ENCODE results near the gene NAT14.
"Not testable (repeated sequence)": the region's sequence is repeated elsewhere in the genome, so short reads cannot be mapped to it uniquely, and the experiment has no call there.

NAT14 gene

DNA sequence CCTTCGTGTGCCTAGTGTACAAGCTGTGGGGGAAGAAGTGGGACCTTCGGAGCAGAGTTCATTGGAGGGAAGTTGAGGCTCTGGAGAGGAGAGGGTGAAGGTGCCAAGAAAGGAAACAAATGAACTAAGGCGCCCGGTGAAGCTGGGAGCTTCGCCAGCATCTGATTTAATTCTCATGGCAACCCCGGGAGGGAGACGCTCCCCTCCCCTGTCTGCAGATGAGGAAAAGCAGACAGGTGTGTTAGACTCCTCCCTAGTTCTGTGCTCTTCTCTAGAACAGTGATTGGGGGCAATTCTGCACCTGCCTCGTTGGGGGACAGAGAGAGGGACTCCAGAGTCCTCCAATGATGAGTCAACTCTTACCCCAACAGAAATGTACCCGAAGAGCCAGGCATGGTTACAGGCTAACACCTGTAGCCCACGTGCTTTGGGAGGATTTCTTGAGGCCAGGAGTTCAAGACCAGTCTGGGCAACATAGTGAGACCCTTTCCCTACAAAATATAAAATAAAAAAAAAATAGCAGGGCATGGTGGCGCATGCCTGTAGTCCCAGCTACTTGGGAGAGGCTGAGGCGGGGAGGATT is 7.5 kb downstream of the NAT14 start:
- TF ChIP-seq, protein P1, sequence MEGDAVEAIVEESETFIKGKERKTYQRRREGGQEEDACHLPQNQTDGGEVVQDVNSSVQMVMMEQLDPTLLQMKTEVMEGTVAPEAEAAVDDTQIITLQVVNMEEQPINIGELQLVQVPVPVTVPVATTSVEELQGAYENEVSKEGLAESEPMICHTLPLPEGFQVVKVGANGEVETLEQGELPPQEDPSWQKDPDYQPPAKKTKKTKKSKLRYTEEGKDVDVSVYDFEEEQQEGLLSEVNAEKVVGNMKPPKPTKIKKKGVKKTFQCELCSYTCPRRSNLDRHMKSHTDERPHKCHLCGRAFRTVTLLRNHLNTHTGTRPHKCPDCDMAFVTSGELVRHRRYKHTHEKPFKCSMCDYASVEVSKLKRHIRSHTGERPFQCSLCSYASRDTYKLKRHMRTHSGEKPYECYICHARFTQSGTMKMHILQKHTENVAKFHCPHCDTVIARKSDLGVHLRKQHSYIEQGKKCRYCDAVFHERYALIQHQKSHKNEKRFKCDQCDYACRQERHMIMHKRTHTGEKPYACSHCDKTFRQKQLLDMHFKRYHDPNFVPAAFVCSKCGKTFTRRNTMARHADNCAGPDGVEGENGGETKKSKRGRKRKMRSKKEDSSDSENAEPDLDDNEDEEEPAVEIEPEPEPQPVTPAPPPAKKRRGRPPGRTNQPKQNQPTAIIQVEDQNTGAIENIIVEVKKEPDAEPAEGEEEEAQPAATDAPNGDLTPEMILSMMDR (conservative IDR thresholded peaks at IDR 0.05; ENCODE audit: low read depth, low read length) = no peak
- no peak overlapping the region for H3K4me3 ChIP-seq (ENCODE audit: low read depth, low read length)
- no peak for DNase-seq (ENCODE audit: low read depth)

DNA sequence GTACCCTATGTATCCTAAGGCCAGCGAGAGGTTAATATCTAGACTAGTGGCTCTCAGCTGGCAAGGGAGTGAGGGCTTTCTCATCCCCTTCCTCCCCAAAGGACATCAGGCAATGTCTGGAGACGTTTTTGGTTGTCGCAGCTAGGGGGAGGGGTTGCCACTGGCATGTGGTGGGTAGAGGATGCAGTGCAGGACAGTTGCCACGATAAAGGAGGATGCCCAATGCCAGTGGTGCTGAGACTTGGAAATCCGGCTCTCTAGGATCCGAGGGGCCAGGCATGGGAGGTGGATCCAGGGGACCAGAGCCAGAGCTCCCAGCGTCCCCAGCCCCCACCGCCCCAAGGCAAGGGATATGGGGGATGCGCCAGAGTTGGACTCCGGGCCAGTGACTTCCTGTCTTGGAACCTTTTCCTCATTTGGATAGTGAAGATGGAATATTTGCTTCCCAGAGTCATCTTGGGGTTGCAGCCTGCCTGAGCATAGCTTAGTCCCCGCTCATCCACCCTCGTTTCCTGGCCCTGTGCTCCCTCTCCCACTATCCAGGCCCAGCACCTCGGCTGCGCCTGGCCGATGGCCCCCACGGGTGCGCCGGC is 8.2 kb downstream of the NAT14 start:
- no peak overlapping the region for H3K4me3 ChIP-seq (ENCODE audit: low read depth, low read length)
- no peak for DNase-seq (ENCODE audit: low read depth)
- TF ChIP-seq, protein P1 (conservative IDR thresholded peaks at IDR 0.05; ENCODE audit: low read depth, low read length) = no peak

DNA sequence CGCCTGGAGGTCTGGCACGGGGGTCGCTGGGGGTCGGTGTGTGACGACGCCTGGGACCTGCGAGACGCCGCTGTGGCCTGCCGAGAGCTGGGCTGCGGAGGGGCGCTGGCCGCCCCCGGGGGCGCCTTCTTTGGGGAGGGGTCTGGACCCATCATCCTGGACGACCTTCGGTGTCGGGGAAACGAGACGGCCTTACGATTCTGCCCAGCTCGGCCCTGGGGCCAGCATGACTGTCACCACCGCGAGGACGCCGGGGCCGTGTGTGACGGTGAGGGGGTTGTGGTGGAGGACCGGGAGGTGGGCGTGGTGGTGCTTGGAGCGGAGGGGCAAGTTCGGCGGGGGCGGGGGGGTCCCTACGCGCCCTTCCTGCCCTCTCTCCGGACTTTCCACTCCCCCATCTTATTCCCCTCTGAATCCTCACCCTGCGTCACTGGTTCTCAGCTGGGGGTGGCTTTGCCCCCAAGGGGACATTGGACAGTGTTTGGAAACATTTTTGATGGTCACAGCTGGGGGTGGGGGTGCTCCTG is 8.7 kb downstream of the NAT14 start:
- H3K4me3 ChIP-seq (ENCODE audit: low read depth, low read length) = peak overlapping the region; percentile 65
- no peak for DNase-seq (ENCODE audit: low read depth)
- TF ChIP-seq, protein P1 (conservative IDR thresholded peaks at IDR 0.05; ENCODE audit: low read depth, low read length) = no peak

DNA sequence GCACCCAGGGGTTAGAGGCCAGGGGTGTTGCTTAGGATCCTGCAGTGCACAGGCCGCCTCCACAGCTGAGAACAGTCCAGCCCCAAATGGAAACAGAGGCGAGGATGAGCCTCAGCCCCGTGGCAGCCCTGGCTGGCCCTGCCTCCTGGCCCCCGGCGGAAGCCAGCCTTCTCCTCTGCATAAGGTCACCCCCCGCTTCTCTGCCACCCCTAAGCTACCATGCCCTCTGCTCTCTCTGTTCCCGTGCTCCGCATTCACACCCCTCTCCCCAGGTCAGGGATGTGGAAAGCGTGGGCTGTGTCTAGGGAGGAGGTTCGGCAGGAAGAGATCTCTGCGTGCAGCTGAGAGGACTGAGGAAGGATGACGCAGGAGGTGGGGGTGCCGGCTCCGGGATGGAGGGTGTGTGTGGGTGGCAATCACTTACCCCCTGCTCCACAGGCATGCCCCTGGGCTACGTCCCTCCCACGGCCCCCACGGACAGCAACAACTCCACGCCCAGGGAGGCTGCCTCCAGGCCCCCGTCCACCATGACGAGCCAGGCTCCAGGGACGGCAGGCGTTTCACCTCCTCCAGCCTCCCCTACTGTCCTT is 9.3 kb downstream of the NAT14 start:
- DNase-seq (ENCODE audit: low read depth) = peak; percentile 65
- TF ChIP-seq, protein P1 (conservative IDR thresholded peaks at IDR 0.05; ENCODE audit: low read depth, low read length) = no peak
- H3K4me3 ChIP-seq (ENCODE audit: low read depth, low read length) = peak overlapping the region; percentile 65

DNA sequence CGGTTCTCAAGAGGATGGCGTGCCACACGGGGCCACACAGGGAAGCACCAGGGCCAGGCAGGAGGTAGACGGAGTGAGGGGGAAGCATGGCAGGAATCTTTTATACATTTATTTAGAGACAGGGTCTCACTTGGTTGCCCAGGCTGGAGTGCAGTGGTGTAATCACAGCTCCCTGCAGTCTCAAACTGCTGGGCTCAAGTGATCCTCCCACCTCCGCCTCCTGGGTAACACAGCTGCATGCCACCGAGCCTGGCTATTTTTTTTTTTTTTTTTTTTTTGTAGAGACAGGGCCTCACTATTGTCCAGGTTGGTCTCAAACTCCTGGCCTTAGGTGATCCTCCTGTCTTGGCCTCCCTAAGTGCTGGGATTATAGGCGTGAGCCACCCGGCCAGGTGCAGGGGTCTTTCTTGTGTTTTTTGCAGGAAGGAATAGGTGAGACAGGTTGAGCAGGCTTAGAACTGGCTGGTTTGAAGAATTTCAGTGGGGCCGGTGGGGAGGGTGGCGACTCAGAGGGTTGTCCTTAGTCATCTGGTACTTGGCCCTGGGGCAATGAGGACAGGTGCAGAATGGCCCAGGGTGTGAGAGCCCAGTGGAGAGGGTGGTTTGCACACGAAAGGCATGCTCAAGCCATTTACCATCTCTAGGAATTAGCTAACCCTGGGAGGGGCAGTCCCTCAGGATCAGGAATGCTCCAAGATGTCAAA is 10.8 kb downstream of the NAT14 start:
- no peak overlapping the region for H3K4me3 ChIP-seq (ENCODE audit: low read depth, low read length)
- no peak for DNase-seq (ENCODE audit: low read depth)
- TF ChIP-seq, protein P1 (conservative IDR thresholded peaks at IDR 0.05; ENCODE audit: low read depth, low read length) = no peak

DNA sequence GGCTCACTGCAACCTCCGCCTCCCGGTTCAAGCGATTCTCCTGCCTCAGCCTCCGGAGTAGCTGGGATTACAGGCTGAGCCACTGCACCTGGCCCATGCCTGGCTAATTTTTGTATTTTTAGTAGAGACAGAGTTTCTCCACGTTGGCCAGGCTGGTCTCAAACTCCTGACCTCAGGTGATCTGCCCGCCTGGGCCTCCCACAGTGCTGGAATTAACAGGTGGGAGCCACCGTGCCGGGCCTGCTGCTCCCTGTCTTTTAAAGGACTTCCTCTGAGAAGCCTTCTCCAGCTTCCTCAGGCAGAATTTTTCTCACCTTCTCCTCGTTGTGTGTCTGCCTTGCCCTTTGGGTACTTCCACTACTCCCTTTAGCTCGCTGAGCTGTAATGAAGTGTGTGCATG is 11.8 kb downstream of the NAT14 start:
- not testable (repeated sequence) for H3K4me3 ChIP-seq (ENCODE audit: low read depth, low read length); DNase-seq (ENCODE audit: low read depth)

DNA sequence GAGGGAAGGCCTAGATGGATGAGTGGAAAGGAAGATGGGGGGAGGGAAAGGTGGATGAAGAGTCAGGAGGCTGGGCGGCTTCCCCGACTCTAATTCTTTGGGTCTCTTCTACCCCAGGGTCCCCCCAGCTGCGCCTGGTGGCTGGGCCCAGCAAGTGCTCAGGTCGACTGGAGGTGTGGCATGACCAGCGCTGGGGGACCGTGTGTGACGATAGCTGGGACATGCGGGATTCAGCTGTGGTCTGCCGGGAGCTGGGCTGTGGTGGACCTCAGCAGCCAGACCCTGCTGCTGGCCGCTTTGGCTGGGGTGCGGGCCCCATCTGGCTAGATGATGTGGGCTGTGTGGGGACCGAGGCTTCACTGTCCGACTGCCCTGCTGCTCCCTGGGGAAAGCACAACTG is 12.8 kb downstream of the NAT14 start:
- TF ChIP-seq, protein P1 (conservative IDR thresholded peaks at IDR 0.05; ENCODE audit: low read depth, low read length) = no peak

More for the DNA sequence above, 12.8 kb downstream of the NAT14 start:
- no peak overlapping the region for H3K4me3 ChIP-seq (ENCODE audit: low read depth, low read length)
- DNase-seq (ENCODE audit: low read depth) = no peak
